Activated T-cell treated with anti-CD3 and anti-CD28 coated beads, Interleukin-2, amount 50 U/mL, for 24 hours (primary cell): ENCODE data around the gene ANKH.

Experiments used
- DNase-seq: peaks from one replicate; pipeline ENCODE4 v3.0.0-alpha.2; 2020
- H3K27ac Mint-ChIP-seq: 2 replicates; pipeline ENCODE4 v1.8.0; 2020; ENCODE audit warnings: mild to moderate bottlenecking, mixed read lengths
- H3K27me3 Mint-ChIP-seq: 2 replicates; pipeline ENCODE4 v1.8.0; 2020; ENCODE audit warnings: mixed read lengths
- H3K36me3 Mint-ChIP-seq: 2 replicates; pipeline ENCODE4 v1.8.0; 2020; ENCODE audit warnings: low read depth, mixed read lengths
- H3K4me1 Mint-ChIP-seq: 2 replicates; pipeline ENCODE4 v1.8.0; 2020; ENCODE audit warnings: low read depth, mixed read lengths
- H3K4me3 Mint-ChIP-seq: 2 replicates; pipeline ENCODE4 v1.8.0; 2020; ENCODE audit warnings: mild to moderate bottlenecking, moderate library complexity, mixed read lengths
- H3K9me3 Mint-ChIP-seq: 2 replicates; pipeline ENCODE4 v1.8.0; 2020; ENCODE audit warnings: mixed read lengths

ANKH gene

GRCh38 chr5:14701556-14701955 lies 170.0 kb downstream of the ANKH start:
- no peak for DNase-seq
- Mint-ChIP-seq H3K9me3 (no peaks in the 10 kb centered on the region), H3K36me3 (peaks cover 98% of the 10 kb centered on the region), H3K4me3 (no peak overlapping the region), H3K27me3 (no peaks in the 10 kb centered on the region), H3K27ac (peak overlapping the region; percentile 79), H3K4me1 (peaks cover 88% of the 10 kb centered on the region)

GRCh38 chr5:14700478-14701436 lies 170.8 kb downstream of the ANKH start:
- Mint-ChIP-seq H3K27me3 (no peaks in the 10 kb centered on the region), H3K36me3 (peaks cover 98% of the 10 kb centered on the region), H3K27ac (peak overlapping the region; percentile 76), H3K4me1 (peaks cover 86% of the 10 kb centered on the region), H3K9me3 (no peaks in the 10 kb centered on the region), H3K4me3 (no peak overlapping the region)
- DNase-seq = no peak

- Mint-ChIP-seq H3K27ac (peak overlapping the region; percentile 4), H3K27me3 (no peaks in the 10 kb centered on the region), H3K9me3 (no peaks in the 10 kb centered on the region), H3K36me3 (peaks cover 98% of the 10 kb centered on the region), H3K4me1 (peaks cover 79% of the 10 kb centered on the region), H3K4me3 (no peak overlapping the region)
- no peak for DNase-seq
Measured at GRCh38 chr5:14699807-14700400, 171.7 kb downstream of the ANKH start.

GRCh38 chr5:14699159-14699558 lies 172.4 kb downstream of the ANKH start:
- Mint-ChIP-seq H3K4me3 (no peak overlapping the region), H3K36me3 (peaks cover 96% of the 10 kb centered on the region), H3K4me1 (peaks cover 73% of the 10 kb centered on the region), H3K27me3 (no peaks in the 10 kb centered on the region), H3K27ac (peak overlapping the region; percentile 81), H3K9me3 (no peaks in the 10 kb centered on the region)
- no peak for DNase-seq

GRCh38 chr5:14698495-14698894 lies 173.1 kb downstream of the ANKH start:
- Mint-ChIP-seq H3K4me1 (peaks cover 66% of the 10 kb centered on the region), H3K27me3 (no peaks in the 10 kb centered on the region), H3K4me3 (no peak overlapping the region), H3K9me3 (no peaks in the 10 kb centered on the region), H3K27ac (peak overlapping the region; percentile 81), H3K36me3 (peaks cover 96% of the 10 kb centered on the region)
- DNase-seq = no peak

- DNase-seq = no peak
- H3K27me3 Mint-ChIP-seq = no peaks in the 10 kb centered on the region
- peaks cover 96% of the 10 kb centered on the region for H3K36me3 Mint-ChIP-seq
- no peak overlapping the region for H3K4me3 Mint-ChIP-seq
- H3K4me1 Mint-ChIP-seq = peaks cover 50% of the 10 kb centered on the region
- no peaks in the 10 kb centered on the region for H3K9me3 Mint-ChIP-seq
- H3K27ac Mint-ChIP-seq = peak overlapping the region; percentile 15
Measured at GRCh38 chr5:14696851-14697250, 174.7 kb downstream of the ANKH start.

- Mint-ChIP-seq H3K36me3 (peaks cover 96% of the 10 kb centered on the region), H3K4me1 (peaks cover 42% of the 10 kb centered on the region), H3K27ac (peak overlapping the region; percentile 23), H3K4me3 (no peak overlapping the region), H3K9me3 (no peaks in the 10 kb centered on the region), H3K27me3 (no peaks in the 10 kb centered on the region)
- no peak for DNase-seq
Measured at GRCh38 chr5:14696057-14696456, 175.5 kb downstream of the ANKH start.

GRCh38 chr5:14695152-14695551 lies 176.4 kb downstream of the ANKH start:
- H3K27me3 Mint-ChIP-seq = no peaks in the 10 kb centered on the region
- H3K4me3 Mint-ChIP-seq = no peak overlapping the region
- peaks cover 38% of the 10 kb centered on the region for H3K4me1 Mint-ChIP-seq
- no peak for DNase-seq
- H3K36me3 Mint-ChIP-seq = peaks cover 98% of the 10 kb centered on the region
- H3K27ac Mint-ChIP-seq = no peak overlapping the region
- peaks cover 2% of the 10 kb centered on the region for H3K9me3 Mint-ChIP-seq

GRCh38 chr5:14693070-14693469 lies 178.5 kb downstream of the ANKH start:
- H3K4me1 Mint-ChIP-seq = peaks cover 17% of the 10 kb centered on the region
- H3K4me3 Mint-ChIP-seq = no peak overlapping the region
- peaks cover 98% of the 10 kb centered on the region for H3K36me3 Mint-ChIP-seq
- DNase-seq = no peak
- H3K27me3 Mint-ChIP-seq = no peaks in the 10 kb centered on the region
- H3K9me3 Mint-ChIP-seq = peaks cover 6% of the 10 kb centered on the region
- H3K27ac Mint-ChIP-seq = peak overlapping the region; percentile 24

GRCh38 chr5:14687023-14687665 lies 184.4 kb downstream of the ANKH start:
- H3K27me3 Mint-ChIP-seq = no peaks in the 10 kb centered on the region
- H3K27ac Mint-ChIP-seq = peak overlapping the region; percentile 33

GRCh38 chr5:14686517-14686916 lies 185.1 kb downstream of the ANKH start:
- H3K27ac Mint-ChIP-seq = no peak overlapping the region
- no peak overlapping the region for H3K4me3 Mint-ChIP-seq
- no peak for DNase-seq
- no peaks in the 10 kb centered on the region for H3K27me3 Mint-ChIP-seq
- H3K9me3 Mint-ChIP-seq = peaks cover 6% of the 10 kb centered on the region
- peaks cover 95% of the 10 kb centered on the region for H3K36me3 Mint-ChIP-seq
- peaks cover 23% of the 10 kb centered on the region for H3K4me1 Mint-ChIP-seq

More at GRCh38 chr5:14687023-14687665, 184.4 kb downstream of the ANKH start:
- Mint-ChIP-seq H3K4me3 (no peak overlapping the region), H3K36me3 (peaks cover 95% of the 10 kb centered on the region), H3K4me1 (peaks cover 23% of the 10 kb centered on the region), H3K9me3 (peaks cover 6% of the 10 kb centered on the region)
- no peak for DNase-seq

- Mint-ChIP-seq H3K36me3 (peaks cover 95% of the 10 kb centered on the region), H3K27me3 (no peaks in the 10 kb centered on the region), H3K4me3 (no peak overlapping the region), H3K9me3 (peaks cover 6% of the 10 kb centered on the region), H3K4me1 (peaks cover 26% of the 10 kb centered on the region), H3K27ac (peak overlapping the region; percentile 65)
- DNase-seq = peak; percentile 65
Measured at GRCh38 chr5:14685757-14686156, 185.8 kb downstream of the ANKH start.

GRCh38 chr5:14684757-14685156 lies 186.8 kb downstream of the ANKH start:
- Mint-ChIP-seq H3K36me3 (peaks cover 95% of the 10 kb centered on the region), H3K4me3 (no peak overlapping the region), H3K27me3 (no peaks in the 10 kb centered on the region), H3K27ac (peak overlapping the region; percentile 67), H3K9me3 (peaks cover 3% of the 10 kb centered on the region), H3K4me1 (peaks cover 29% of the 10 kb centered on the region)
- no peak for DNase-seq

GRCh38 chr5:14683906-14684455 lies 187.6 kb downstream of the ANKH start:
- no peaks in the 10 kb centered on the region for H3K9me3 Mint-ChIP-seq
- peak overlapping the region; percentile 67 for H3K27ac Mint-ChIP-seq
- no peak for DNase-seq
- peaks cover 32% of the 10 kb centered on the region for H3K4me1 Mint-ChIP-seq
- H3K4me3 Mint-ChIP-seq = no peak overlapping the region
- H3K27me3 Mint-ChIP-seq = no peaks in the 10 kb centered on the region
- peaks cover 93% of the 10 kb centered on the region for H3K36me3 Mint-ChIP-seq
